ENCODE data around the gene NPC1L1.

GRCh38 chr7:44477063-44477830 is 63.9 kb downstream of the NPC1L1 start:
- TF ChIP-seq, protein P1, sequence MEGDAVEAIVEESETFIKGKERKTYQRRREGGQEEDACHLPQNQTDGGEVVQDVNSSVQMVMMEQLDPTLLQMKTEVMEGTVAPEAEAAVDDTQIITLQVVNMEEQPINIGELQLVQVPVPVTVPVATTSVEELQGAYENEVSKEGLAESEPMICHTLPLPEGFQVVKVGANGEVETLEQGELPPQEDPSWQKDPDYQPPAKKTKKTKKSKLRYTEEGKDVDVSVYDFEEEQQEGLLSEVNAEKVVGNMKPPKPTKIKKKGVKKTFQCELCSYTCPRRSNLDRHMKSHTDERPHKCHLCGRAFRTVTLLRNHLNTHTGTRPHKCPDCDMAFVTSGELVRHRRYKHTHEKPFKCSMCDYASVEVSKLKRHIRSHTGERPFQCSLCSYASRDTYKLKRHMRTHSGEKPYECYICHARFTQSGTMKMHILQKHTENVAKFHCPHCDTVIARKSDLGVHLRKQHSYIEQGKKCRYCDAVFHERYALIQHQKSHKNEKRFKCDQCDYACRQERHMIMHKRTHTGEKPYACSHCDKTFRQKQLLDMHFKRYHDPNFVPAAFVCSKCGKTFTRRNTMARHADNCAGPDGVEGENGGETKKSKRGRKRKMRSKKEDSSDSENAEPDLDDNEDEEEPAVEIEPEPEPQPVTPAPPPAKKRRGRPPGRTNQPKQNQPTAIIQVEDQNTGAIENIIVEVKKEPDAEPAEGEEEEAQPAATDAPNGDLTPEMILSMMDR (conservative IDR thresholded peaks at IDR 0.05 in 1 of 2, IDR thresholded peaks at IDR 0.05 in 1 of 2; ENCODE audit: extremely low read depth in 1 of 2, insufficient read depth in 1 of 2, low read depth in 1 of 2, low read length in 2 of 2) = peak; percentile 98 to 99
- TF ChIP-seq EZH2 (IDR thresholded peaks at IDR 0.05; ENCODE audit: borderline replicate concordance, low read length) = no peak
